ENCODE data around the gene ADK.
"Not testable (repeated sequence)": the region's sequence is repeated elsewhere in the genome, so short reads cannot be mapped to it uniquely, and the experiment has no call there.

ADK gene

GRCh38 chr10:74573497-74573896, 422.5 kb downstream of the ADK start:
- not testable (repeated sequence) for FAIRE-seq

GRCh38 chr10:74575191-74575720, 424.2 kb downstream of the ADK start:
- FAIRE-seq, result no peak

GRCh38 chr10:74575912-74576311, 424.9 kb downstream of the ADK start:
- FAIRE-seq, result no peak

- no peak for FAIRE-seq
Observed at GRCh38 chr10:74576586-74576985, 425.6 kb downstream of the ADK start.

GRCh38 chr10:74580438-74580837, 429.4 kb downstream of the ADK start:
- FAIRE-seq, result not testable (repeated sequence)

- no peak for FAIRE-seq
Observed at GRCh38 chr10:74582566-74582965, 431.5 kb downstream of the ADK start.

GRCh38 chr10:74585231-74586087, 434.4 kb downstream of the ADK start:
- no peak for FAIRE-seq

- FAIRE-seq, result no peak
Observed at GRCh38 chr10:74586088-74586585, 435.1 kb downstream of the ADK start.

- FAIRE-seq, result no peak
Observed at GRCh38 chr10:74587109-74587854, 436.3 kb downstream of the ADK start.

- no peak for FAIRE-seq
Observed at GRCh38 chr10:74589226-74589673, 438.2 kb downstream of the ADK start.

- no peak for FAIRE-seq
Observed at GRCh38 chr10:74589851-74590250, 438.8 kb downstream of the ADK start.

- no peak for FAIRE-seq
Observed at GRCh38 chr10:74593470-74593869, 442.4 kb downstream of the ADK start.

GRCh38 chr10:74596713-74597112, 445.7 kb downstream of the ADK start:
- no peak for FAIRE-seq

GRCh38 chr10:74598891-74599566, 448.0 kb downstream of the ADK start:
- peak; percentile 6 for FAIRE-seq

GRCh38 chr10:74599672-74600071, 448.7 kb downstream of the ADK start:
- peak; percentile 81 for FAIRE-seq

- peak; percentile 39 for FAIRE-seq
Observed at GRCh38 chr10:74600170-74600569, 449.1 kb downstream of the ADK start.

GRCh38 chr10:74602576-74602975, 451.6 kb downstream of the ADK start:
- no peak for FAIRE-seq

GRCh38 chr10:74610299-74610698, 459.3 kb downstream of the ADK start:
- FAIRE-seq, result no peak

- FAIRE-seq, result no peak
Observed at GRCh38 chr10:74612195-74612594, 461.2 kb downstream of the ADK start.

- FAIRE-seq, result peak; percentile 21
Observed at GRCh38 chr10:74620626-74621025, 469.6 kb downstream of the ADK start.

GRCh38 chr10:74623786-74624185, 472.8 kb downstream of the ADK start:
- no peak for FAIRE-seq

GRCh38 chr10:74624501-74624900, 473.5 kb downstream of the ADK start:
- FAIRE-seq, result no peak

GRCh38 chr10:74628136-74628535, 477.1 kb downstream of the ADK start:
- FAIRE-seq, result no peak

All from G401.6 (cell line).